ENCODE data around the gene ENPP1.

- TF ChIP-seq GABPA (IDR thresholded peaks at IDR 0.05; ENCODE audit: low read depth) (no peak), REST (IDR thresholded peaks at IDR 0.05; ENCODE audit: low read depth, low read length) (no peak), CTCF (IDR thresholded peaks at IDR 0.05) (no peak), YY1 (IDR thresholded peaks at IDR 0.05; ENCODE audit: low read depth) (no peak), EP300 (IDR thresholded peaks at IDR 0.05; ENCODE audit: borderline replicate concordance in 1 of 2, low read depth in 1 of 2, low read length in 1 of 2) (no peak), SIN3A (IDR thresholded peaks at IDR 0.05; ENCODE audit: borderline replicate concordance, low read depth, low read length) (no peak), SMC3 (IDR thresholded peaks at IDR 0.05; ENCODE audit: low read depth, low read length) (no peak), MEF2A (IDR thresholded peaks at IDR 0.05; ENCODE audit: borderline replicate concordance, low read depth) (no peak), POLR2AphosphoS5 (IDR thresholded peaks at IDR 0.05; ENCODE audit: low read depth, low read length) (no peak), ZBTB33 (IDR thresholded peaks at IDR 0.05; ENCODE audit: borderline replicate concordance, low read depth) (no peak), RFX5 (IDR thresholded peaks at IDR 0.05; ENCODE audit: low read length) (no peak), TAF1 (IDR thresholded peaks at IDR 0.05; ENCODE audit: borderline replicate concordance, low read depth, low read length) (no peak), EZH2phosphoT487 (IDR thresholded peaks at IDR 0.05; ENCODE audit: borderline replicate concordance, low read depth) (no peak), RXRA (IDR thresholded peaks at IDR 0.05; ENCODE audit: borderline replicate concordance, low read depth) (no peak)
These were observed 18.1 kb downstream of the ENPP1 start for GRCh38 chr6:131825946-131826345.

Measured in SK-N-SH (cell line).